ENCODE data around the gene HMGXB3. TPM values are rescaled to one million over a fixed set of nuclear protein-coding genes. Genes with fewer than 3 reads are reported as not detected.

Gene HMGXB3
- polyA plus RNA-seq, 3 donors = 7.7 to 16.3 (median 15.2) TPM

DNA sequence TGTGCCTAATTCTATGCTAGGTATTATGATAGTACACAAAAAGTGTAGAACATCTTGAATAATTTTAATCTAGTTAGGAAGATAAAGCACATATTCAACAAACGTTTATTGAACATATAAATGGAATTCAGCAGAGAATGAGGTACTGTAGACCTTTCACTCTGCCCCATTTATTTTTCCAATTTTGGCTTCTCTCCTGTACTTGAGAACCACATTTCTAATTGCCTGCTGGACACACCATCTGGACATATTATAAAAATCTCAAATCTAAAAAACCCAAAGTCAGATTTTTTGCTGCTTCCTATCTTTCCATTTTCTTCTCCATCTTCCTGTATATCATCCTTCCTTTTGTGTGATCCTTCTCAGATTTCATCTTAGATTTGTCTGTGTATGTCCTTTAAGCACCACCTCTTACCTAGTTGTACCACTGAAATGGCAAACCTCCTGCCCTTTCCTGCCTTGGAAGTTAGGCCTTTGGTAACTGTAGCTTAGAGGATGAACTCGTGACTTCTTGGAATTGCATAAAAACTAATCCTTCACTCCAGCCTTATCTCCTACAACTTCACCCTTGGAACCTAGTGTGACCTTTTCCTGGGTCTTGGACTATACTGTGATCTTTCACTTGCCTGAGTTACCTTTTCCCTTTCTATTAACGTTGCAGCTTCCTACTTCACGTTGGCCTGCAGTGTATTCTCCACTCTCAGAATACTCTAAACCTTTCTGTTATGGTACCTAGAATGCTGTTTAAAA, 31.2 kb upstream of the HMGXB3 start:
- no peak overlapping the region for H3K27ac ChIP-seq (ENCODE audit: low read depth, low read length)
- WGBS, 3 donors = 81 to 88% (median 85%) methylated on average over 4 of the region's 4 CpGs

- H3K27ac ChIP-seq (ENCODE audit: low read depth, low read length) = no peak overlapping the region
- WGBS, 3 donors = 52 to 59% (median 56%) methylated on average over 2 of the region's 2 CpGs
Measured at GRCh38 chr5:149975409-149975808, 25.1 kb upstream of the HMGXB3 start.

DNA sequence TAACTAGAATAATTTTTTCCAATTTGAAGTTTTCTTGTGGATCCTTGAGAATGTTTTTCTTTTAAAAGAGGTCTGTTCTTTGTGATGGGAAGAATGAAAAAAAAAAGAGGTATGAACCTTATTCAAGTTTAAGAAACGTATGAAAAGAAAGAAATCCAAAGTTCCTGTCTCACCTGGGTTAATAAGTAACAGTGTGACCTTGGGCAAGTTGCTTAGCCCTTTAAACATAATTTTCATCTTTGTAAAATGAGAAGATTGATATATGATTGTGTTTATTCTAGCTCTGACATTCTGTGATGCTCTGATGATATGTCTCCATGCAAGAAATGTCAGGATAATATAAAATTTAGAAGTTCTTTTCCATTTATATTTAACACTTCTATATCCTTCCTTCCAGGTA, 20.6 kb upstream of the HMGXB3 start:
- WGBS, 3 donors = 27 to 86% (median 85%) methylated on average over 1 of the region's 1 CpG

DNA sequence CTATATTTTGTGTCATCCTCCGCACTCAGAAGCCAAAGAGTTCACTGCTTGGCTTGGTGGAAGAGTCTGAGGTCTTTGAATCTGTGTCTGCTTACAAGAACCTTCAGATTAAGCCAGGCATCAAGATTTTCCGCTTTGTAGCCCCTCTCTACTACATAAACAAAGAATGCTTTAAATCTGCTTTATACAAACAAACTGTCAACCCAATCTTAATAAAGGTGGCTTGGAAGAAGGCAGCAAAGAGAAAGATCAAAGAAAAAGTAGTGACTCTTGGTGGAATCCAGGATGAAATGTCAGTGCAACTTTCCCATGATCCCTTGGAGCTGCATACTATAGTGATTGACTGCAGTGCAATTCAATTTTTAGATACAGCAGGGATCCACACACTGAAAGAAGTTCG, 19.3 kb upstream of the HMGXB3 start:
- 86 to 93% (median 88%) methylated on average over 3 of the region's 3 CpGs for WGBS, 3 donors
- H3K27ac ChIP-seq (ENCODE audit: low read depth, low read length) = no peak overlapping the region

More for the DNA sequence above, 20.6 kb upstream of the HMGXB3 start:
- no peak overlapping the region for H3K27ac ChIP-seq (ENCODE audit: low read depth, low read length)

- no peak overlapping the region for H3K27ac ChIP-seq (ENCODE audit: low read depth, low read length)
Measured at GRCh38 chr5:149982505-149982904, 18.0 kb upstream of the HMGXB3 start.

- WGBS, 3 donors = 76 to 87% (median 83%) methylated on average over 5 of the region's 5 CpGs
- no peak overlapping the region for H3K27ac ChIP-seq (ENCODE audit: low read depth, low read length)
Measured at GRCh38 chr5:149988126-149988525, 12.4 kb upstream of the HMGXB3 start.

DNA sequence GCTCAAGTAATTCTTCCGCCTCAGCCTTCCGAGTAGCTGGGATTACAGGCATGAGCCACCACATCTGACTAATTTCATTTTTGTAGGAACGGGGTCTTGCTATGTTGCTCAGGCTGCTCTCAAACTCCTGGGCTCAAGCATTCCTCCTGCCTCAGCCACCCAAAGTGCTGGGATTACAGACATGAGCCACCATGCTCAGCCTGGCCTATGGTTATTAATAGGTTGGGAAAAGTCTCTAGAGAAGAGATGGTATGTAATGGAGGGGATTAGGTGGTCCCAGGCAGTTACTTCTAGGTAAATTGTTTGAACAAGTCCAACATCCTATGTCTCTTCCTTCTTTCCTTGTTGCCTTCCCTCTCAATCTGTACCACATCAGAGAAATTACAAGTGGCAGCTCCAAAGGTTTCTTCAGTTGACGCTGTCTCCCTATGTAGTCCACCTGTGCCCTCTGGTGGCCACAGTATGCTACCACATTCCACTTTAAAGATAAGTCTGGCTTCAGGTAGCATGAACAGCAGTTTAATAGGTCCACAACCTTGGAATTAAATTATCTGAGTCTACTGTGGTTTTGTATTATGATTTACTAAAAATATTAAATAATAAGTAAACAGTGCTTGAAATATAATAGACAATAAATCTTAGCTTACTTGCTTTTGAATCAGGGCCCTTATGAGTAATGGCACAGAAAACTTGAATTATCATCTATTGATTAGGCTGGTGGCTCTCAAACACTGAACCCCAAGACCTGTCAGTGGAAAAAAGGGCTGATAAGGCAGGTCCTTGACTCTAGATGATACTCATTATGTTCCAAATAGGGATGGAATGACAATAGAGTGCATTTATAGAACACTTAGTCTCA, 9.8 kb upstream of the HMGXB3 start:
- no peak overlapping the region for H3K27ac ChIP-seq (ENCODE audit: low read depth, low read length)
- 68 to 71% (median 69%) methylated on average over 4 of the region's 4 CpGs for WGBS, 3 donors

- 91 to 94% (median 94%) methylated on average over 3 of the region's 3 CpGs for WGBS, 3 donors
- H3K27ac ChIP-seq (ENCODE audit: low read depth, low read length) = no peak overlapping the region
Measured at GRCh38 chr5:149993471-149993870, 7.1 kb upstream of the HMGXB3 start.

DNA sequence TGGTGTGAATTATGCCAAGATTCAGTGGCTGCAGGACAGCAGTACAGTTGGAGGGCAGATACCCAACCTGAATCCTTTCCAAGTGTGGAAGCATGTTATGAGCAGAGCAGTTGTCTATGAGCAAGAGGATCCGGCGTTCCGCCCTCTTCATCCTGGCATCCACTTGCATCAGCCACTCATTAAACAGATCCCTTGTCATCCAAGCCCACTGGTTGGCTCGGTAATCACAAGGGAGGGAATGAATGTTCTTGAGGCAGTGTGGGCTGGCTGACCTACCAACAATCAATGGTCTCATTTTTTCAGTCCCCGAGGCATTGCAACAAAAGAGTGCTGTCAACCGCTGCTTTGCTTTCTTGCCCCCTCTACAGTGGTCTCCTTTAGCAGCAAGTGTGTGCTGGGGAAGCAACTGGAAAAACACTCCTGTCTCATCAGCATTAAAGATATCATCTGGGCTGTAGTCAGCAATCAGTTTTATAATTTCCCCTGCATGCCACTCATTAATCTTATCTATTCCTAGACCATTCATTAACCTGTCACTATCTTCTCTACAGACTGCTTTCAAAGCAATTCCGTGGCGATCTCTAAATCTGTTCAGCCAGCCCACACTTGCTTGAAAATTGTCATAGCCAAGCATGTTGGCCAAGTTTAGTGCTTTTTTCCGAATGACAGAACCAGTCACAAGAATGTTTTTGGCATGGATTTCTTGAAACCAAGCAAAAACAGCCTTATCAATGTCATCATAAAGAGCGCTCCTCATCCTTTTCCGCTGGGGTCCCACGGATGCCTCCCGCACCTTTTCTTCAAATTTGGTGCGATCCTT, 4.9 kb upstream of the HMGXB3 start:
- no peak overlapping the region for H3K27ac ChIP-seq (ENCODE audit: low read depth, low read length)
- WGBS, 3 donors = 90 to 94% (median 93%) methylated on average over 14 of the region's 14 CpGs

GRCh38 chr5:149996205-149996890, 4.2 kb upstream of the HMGXB3 start:
- WGBS, 3 donors = 86 to 90% (median 88%) methylated on average over 6 of the region's 6 CpGs
- H3K27ac ChIP-seq (ENCODE audit: low read depth, low read length) = no peak overlapping the region

DNA sequence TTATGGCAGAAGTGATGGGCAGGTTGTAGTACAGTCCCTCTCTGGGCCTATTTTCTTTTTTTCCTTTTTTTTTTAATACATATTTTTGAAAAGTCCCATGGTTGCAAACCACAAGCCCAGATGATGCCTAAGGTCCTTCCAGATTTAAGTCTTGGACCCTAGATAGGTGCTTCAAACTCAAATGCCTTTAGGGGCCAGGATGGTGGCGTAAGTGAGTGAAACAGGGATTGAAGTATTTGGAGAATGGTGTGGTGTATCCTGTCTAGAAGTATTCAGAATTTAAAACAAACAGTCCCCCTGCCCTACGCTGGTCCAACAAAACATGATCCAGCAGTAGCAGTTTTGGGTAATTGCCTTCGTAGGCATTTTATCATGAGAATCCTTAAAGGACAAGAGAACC, 2.3 kb upstream of the HMGXB3 start:
- 97 to 100% (median 98%) methylated on average over 3 of the region's 3 CpGs for WGBS, 3 donors
- H3K27ac ChIP-seq (ENCODE audit: low read depth, low read length) = no peak overlapping the region

DNA sequence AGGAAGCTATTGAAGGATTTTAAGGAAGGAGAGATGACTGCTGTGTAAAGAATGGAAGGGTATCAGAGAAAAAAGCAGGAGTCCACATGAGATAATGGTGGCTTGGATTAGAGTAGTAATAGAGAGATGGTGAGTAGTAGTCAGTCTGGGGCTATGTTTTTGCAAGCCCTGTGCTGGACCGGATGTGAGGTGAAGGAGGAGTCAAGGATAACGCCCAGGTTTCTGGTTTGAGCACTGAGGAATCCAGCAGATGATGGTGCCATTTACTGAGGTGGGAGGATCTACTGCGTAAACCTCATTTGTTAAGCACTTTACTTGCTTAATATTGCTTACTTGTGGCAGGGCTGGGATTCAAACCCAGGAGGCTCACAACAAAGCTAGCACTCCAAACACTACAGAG, 1.2 kb upstream of the HMGXB3 start:
- 69 to 79% (median 78%) methylated on average over 3 of the region's 3 CpGs for WGBS, 3 donors
- no peak overlapping the region for H3K27ac ChIP-seq (ENCODE audit: low read depth, low read length)

DNA sequence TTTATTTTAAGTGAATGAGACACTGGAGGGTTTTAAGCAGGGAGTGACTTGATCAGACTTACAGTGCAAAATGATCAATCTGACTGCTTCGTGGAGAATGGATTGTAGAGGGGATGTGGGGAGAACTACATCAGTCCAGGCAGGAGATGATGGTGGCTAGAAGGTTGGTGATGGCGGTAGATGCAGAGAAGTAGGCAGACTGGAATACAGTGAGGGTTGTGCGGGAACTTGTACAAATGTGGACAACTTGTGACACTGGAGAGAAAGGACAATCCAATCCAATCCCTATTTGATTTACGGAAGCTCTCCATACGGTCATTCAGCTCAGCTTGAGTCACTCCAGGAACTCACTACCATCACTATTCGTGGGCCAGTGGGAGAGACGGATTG, 678 bp upstream of the HMGXB3 start:
- WGBS, 3 donors = 10 to 23% (median 22%) methylated on average over 7 of the region's 7 CpGs

GRCh38 chr5:150000990-150001659, 586 bp downstream of the HMGXB3 start:
- H3K27ac ChIP-seq (ENCODE audit: low read depth, low read length) = no peak overlapping the region
- 0 to 1% (median 1%) methylated on average over 42 to 44 of the region's 44 CpGs for WGBS, 3 donors

More for the DNA sequence above, 678 bp upstream of the HMGXB3 start:
- H3K27ac ChIP-seq (ENCODE audit: low read depth, low read length) = peak overlapping the region; percentile 4

- WGBS, 3 donors = 12 to 13% (median 12%) methylated on average over 8 of the region's 8 CpGs
- H3K27ac ChIP-seq (ENCODE audit: low read depth, low read length) = no peak overlapping the region
Measured at GRCh38 chr5:150001660-150002486, 1.3 kb downstream of the HMGXB3 start.

- WGBS, 3 donors = 83 to 92% (median 87%) methylated on average over 4 of the region's 4 CpGs
- no peak overlapping the region for H3K27ac ChIP-seq (ENCODE audit: low read depth, low read length)
Measured at GRCh38 chr5:150006318-150006717, 5.8 kb downstream of the HMGXB3 start.

DNA sequence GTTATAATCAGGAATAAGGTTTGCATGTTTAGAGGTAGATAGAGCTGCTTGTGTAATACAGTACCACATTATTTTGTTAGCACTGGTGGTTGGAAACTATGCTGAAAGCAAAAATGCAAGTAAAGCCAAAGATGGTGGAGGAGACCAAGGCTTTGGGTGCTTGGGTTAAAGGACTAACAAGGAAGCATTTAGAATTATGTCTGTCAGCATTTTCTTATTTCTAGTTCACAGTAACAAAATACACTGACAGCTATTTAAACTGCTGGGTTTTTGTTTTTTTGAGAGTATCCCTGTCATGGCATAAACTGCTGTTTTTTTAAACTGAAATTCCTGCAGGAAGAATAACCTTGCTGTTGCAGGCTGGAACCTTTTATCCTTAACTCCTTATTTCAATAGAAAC, 6.5 kb downstream of the HMGXB3 start:
- H3K27ac ChIP-seq (ENCODE audit: low read depth, low read length) = no peak overlapping the region
